Measurements from ENCODE around the gene CALHM4. TPM values are rescaled to one million over a fixed set of nuclear protein-coding genes. Genes with fewer than 3 reads are reported as not detected.

The CALHM4 gene
- total RNA-seq, 1 donor from 2014 or later: not detected

- Mint-ChIP-seq H3K4me3 (ENCODE audit: unreplicated experiment) (no peak overlapping the region), H3K9me3 (ENCODE audit: low read depth) (peaks cover 16% of the 10 kb centered on the region), H3K36me3 (ENCODE audit: low read depth) (peaks cover 6% of the 10 kb centered on the region), H3K4me1 (ENCODE audit: low read depth) (no peaks in the 10 kb centered on the region), H3K27me3 (ENCODE audit: low read depth) (peaks cover 7% of the 10 kb centered on the region), H3K27ac (ENCODE audit: unreplicated experiment) (no peak overlapping the region)
- no peak for DNase-seq (ENCODE audit: low spot score)
- no peak for TF ChIP-seq CTCF (IDR thresholded peaks at IDR 0.05)
Measured at GRCh38 chr6:116605935-116606334, 52.4 kb downstream of the CALHM4 start.

Other genes with a start within 250 kb of the CALHM4 start
- 71.9 to 95.0 TPM (median 78.0 TPM) in 3 replicates for gene DSE, start 182.8 kb upstream of the CALHM4 start, total RNA-seq
- gene CALHM6, start 92.4 kb upstream of the CALHM4 start, total RNA-seq: 1.9 to 3.6 TPM (median 2.7 TPM) in 3 replicates
- 9.7 to 10.8 TPM (median 10.4 TPM) in 3 replicates for gene CALHM5, start 42.1 kb upstream of the CALHM4 start, total RNA-seq
- gene TRAPPC3L, start 8.1 kb upstream of the CALHM4 start, total RNA-seq: 0.19 TPM in 1 of 3 replicates, not detected in the others
- 38.4 to 52.2 TPM (median 44.4 TPM) in 3 replicates for gene RWDD1, start 17.8 kb downstream of the CALHM4 start, total RNA-seq
- 0.36 TPM in 1 of 3 replicates, not detected in the others for gene RSPH4A, start 62.7 kb downstream of the CALHM4 start, total RNA-seq
- gene ZUP1, start 115.0 kb downstream of the CALHM4 start, total RNA-seq: 9.3 to 9.9 TPM (median 9.5 TPM) in 3 replicates
- 8.3 to 11.4 TPM (median 10.0 TPM) in 3 replicates for gene KPNA5, start 127.5 kb downstream of the CALHM4 start, total RNA-seq
- not detected in 3 replicates for gene FAM162B, start 212.0 kb downstream of the CALHM4 start, total RNA-seq